Transverse colon (tissue), 4 donors: Measurements from ENCODE around the gene HS2ST1. TPM values are rescaled to one million over a fixed set of nuclear protein-coding genes. Genes with fewer than 3 reads are reported as not detected.

Source experiments
- DNase-seq: peaks from one replicate; pipeline ENCODE4 v3.0.0-alpha.2; 2019
- H3K27ac ChIP-seq, 4 donors: fragments of 200-600 bp; sonication (generic); 2 replicates each; pipeline ENCODE4 v1.5.1; 2016 to 2018; ENCODE audit warnings: inconsistent platforms in 4 of 4
- H3K27me3 ChIP-seq: fragments of 200-600 bp; sonication (generic); 2 replicates; pipeline ENCODE4 v1.5.1; 2017; ENCODE audit warnings: inconsistent platforms
- H3K36me3 ChIP-seq, 4 donors: fragments of 200-600 bp; sonication (generic); 2 replicates each; pipeline ENCODE4 v1.5.1; 2017 to 2019; ENCODE audit warnings: inconsistent platforms in 4 of 4
- H3K4me1 ChIP-seq, 4 donors: fragments of 200-600 bp; sonication (generic); 2 replicates each; pipeline ENCODE4 v1.5.1; 2017 to 2020; ENCODE audit warnings: inconsistent platforms in 4 of 4
- H3K4me3 ChIP-seq, 4 donors: fragments of 200-600 bp; sonication (generic); 1 replicate in 1 of 4; 2 replicates in 3 of 4; pipeline versions ENCODE4 v1.5.1 to v1.6.1; 2017 to 2019; ENCODE audit warnings: inconsistent platforms in 4 of 4
- H3K9me3 ChIP-seq, 2 donors: fragments of 200-600 bp; sonication (generic); 2 replicates each; pipeline ENCODE4 v1.5.1; 2017 to 2019; ENCODE audit warnings: inconsistent platforms in 2 of 2
- EP300 ChIP-seq: sonication (generic); formaldehyde crosslinking; IDR thresholded peaks from one replicate; pipeline ENCODE4 v1.6.1; 2017; ENCODE audit warnings: antibody characterized with exemption, low read depth
- POLR2A ChIP-seq: fragments of 450-650 bp; IDR thresholded peaks from one replicate; pipeline ENCODE4 v1.6.1; 2016; ENCODE audit warnings: antibody characterized with exemption, mild to moderate bottlenecking, moderate library complexity
- POLR2AphosphoS5 ChIP-seq, 3 donors: sonication (generic); formaldehyde crosslinking; IDR thresholded peaks; one replicate each; pipeline ENCODE4 v1.6.1; 2016; ENCODE audit warnings: antibody characterized with exemption in 3 of 3
- WGBS, 2 donors: methylation state at CpG; one replicate each; pipeline ENCODE4 v1.1.5; 2018; ENCODE audit warnings: low coverage in 1 of 2; 5-methylcytosine and 5-hydroxymethylcytosine counted together
- in situ Hi-C, 4 donors: fragments of 200-750 bp; cut with MboI; loops; one replicate each; pipeline versions ENCODE4 v1.15.0 to v1.15.1; 2017; ENCODE audit warnings: low sequenced_read_pairs in 3 of 4, low pct_ligation_motif_present in 1 of 4, low pct_unique_long_range_greater_than_20kb in 1 of 4
- intact Hi-C: fragments of 100-400 bp; cut with DNase I; formaldehyde crosslinking; loops from one replicate; pipeline ENCODE4 v1.15.1; 2023; ENCODE audit warnings: low total_unique reads
- total RNA-seq, 4 donors: library from RNA; depleted of rRNA; stranded (reverse); fragments of >200 nt; gene quantifications; one replicate each; pipeline ENCODE4 v1.1.0, GENCODE V29; 2016
- TF ChIP-seq, protein P1 (sequence below), 5 experiments: fragments of 200-600 bp in 3 of 5; fragments of 450-650 bp in 2 of 5; sonication (generic) in 3 of 5; IDR thresholded peaks; 1 replicate in 2 of 5; 2 replicates in 3 of 5; pipeline ENCODE4 v1.5.1; 2016 to 2017; ENCODE audit warnings: antibody characterized with exemption in 5 of 5, inconsistent platforms in 3 of 5, mild to moderate bottlenecking in 2 of 5, moderate library complexity in 1 of 5

HS2ST1 gene
- total RNA-seq, 4 donors from 2014 or later = 1.9 to 17.1 (median 9.9) TPM

DNA sequence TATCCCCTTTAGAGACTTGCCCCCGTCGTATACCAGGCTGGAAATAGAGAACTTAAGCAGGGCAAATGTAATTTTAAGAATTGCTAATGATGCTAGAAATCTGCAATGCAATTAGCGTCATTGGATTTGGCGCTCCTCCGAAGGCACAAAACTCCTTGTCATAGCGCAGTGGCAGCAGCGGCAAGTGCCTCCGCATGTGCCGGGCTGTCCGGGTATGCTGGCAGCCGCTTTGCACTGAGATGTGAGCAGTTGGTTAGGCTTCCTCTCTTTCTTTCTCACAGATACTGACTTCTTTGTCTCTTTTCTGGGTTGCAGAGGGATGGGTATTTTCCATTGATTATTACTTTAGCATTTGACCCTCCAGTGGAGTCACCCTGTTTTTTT is 220.9 kb downstream of the HS2ST1 start:
- Histone ChIP-seq H3K36me3 (no peaks in the 10 kb centered on the region), H3K27ac (no peak overlapping the region), H3K4me3 (no peak overlapping the region), H3K4me1 (peaks cover 0 to 7% (median 0%) of the 10 kb centered on the region in 4 donors), H3K27me3 (no peaks in the 10 kb centered on the region), H3K9me3 (no peaks in the 10 kb centered on the region)
- in situ Hi-C loops (loop anchor here in 3 of 4 donors (25.0 kb wide), 1 partner anchor 827 kb away; no protein-coding TSS in a partner anchor), intact Hi-C loops (no loop called here)
- DNase-seq = no peak
- 84 to 100% methylated on average over 1 to 11 of the region's 11 CpGs for WGBS, 2 donors
- TF ChIP-seq, protein P1, sequence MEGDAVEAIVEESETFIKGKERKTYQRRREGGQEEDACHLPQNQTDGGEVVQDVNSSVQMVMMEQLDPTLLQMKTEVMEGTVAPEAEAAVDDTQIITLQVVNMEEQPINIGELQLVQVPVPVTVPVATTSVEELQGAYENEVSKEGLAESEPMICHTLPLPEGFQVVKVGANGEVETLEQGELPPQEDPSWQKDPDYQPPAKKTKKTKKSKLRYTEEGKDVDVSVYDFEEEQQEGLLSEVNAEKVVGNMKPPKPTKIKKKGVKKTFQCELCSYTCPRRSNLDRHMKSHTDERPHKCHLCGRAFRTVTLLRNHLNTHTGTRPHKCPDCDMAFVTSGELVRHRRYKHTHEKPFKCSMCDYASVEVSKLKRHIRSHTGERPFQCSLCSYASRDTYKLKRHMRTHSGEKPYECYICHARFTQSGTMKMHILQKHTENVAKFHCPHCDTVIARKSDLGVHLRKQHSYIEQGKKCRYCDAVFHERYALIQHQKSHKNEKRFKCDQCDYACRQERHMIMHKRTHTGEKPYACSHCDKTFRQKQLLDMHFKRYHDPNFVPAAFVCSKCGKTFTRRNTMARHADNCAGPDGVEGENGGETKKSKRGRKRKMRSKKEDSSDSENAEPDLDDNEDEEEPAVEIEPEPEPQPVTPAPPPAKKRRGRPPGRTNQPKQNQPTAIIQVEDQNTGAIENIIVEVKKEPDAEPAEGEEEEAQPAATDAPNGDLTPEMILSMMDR (IDR thresholded peaks at IDR 0.05) = no peak
- TF ChIP-seq EP300 (no peak), POLR2A (no peak), POLR2AphosphoS5 (IDR thresholded peaks at IDR 0.05) (no peak)

- in situ Hi-C loops (loop anchor here in 3 of 4 donors (25.0 kb wide), 1 partner anchor 826 kb away; no protein-coding TSS in a partner anchor), intact Hi-C loops (no loop called here)
- no peaks in the 10 kb centered on the region for H3K9me3 ChIP-seq
- peaks cover 0 to 7% (median 0%) of the 10 kb centered on the region in 4 donors for H3K4me1 ChIP-seq
- H3K27me3 ChIP-seq = no peaks in the 10 kb centered on the region
- TF ChIP-seq POLR2A = no peak
- no peak for TF ChIP-seq POLR2AphosphoS5 (IDR thresholded peaks at IDR 0.05)
- no peak for TF ChIP-seq EP300
- TF ChIP-seq, protein P1 (IDR thresholded peaks at IDR 0.05) = no peak
- H3K36me3 ChIP-seq = no peaks in the 10 kb centered on the region
- DNase-seq = no peak
- H3K4me3 ChIP-seq = no peak overlapping the region
- WGBS, 2 donors = 83 to 91% methylated on average over 7 to 8 of the region's 8 CpGs
- no peak overlapping the region for H3K27ac ChIP-seq
These were observed 222.3 kb downstream of the HS2ST1 start for GRCh38 chr1:87136607-87137341.

DNA sequence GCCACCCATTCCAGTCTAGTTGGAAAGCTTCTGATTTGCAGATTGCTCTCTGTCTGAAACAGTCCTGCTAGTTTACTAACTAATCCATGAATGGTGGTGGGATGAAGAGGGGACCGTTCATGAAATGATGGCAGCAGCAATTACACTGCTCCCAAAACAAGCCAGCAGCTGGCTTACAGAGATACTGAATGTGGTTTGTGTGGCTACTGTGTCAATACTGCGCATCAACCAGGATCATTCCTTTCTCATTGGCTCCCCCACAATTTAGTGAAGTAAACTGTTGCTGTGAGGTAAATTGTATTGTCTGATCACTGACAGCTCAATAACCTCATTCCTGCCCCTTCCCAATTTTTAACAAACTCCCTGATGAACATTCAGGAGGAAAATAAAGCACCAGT is 222.9 kb downstream of the HS2ST1 start:
- Histone ChIP-seq H3K36me3 (no peaks in the 10 kb centered on the region), H3K4me1 (peaks cover 0 to 2% (median 0%) of the 10 kb centered on the region in 4 donors), H3K27me3 (no peaks in the 10 kb centered on the region), H3K4me3 (no peak overlapping the region), H3K27ac (no peak overlapping the region), H3K9me3 (no peaks in the 10 kb centered on the region)
- 84 to 100% methylated on average over 1 to 2 of the region's 2 CpGs for WGBS, 2 donors
- in situ Hi-C loops = loop anchor here in 3 of 4 donors (25.0 kb wide), 1 partner anchor 825 kb away; no protein-coding TSS in a partner anchor
- TF ChIP-seq POLR2AphosphoS5 (IDR thresholded peaks at IDR 0.05) = no peak
- TF ChIP-seq EP300 = no peak
- TF ChIP-seq POLR2A = no peak
- TF ChIP-seq, protein P1 (IDR thresholded peaks at IDR 0.05) = no peak
- DNase-seq = no peak
- intact Hi-C loops = no loop called here

DNA sequence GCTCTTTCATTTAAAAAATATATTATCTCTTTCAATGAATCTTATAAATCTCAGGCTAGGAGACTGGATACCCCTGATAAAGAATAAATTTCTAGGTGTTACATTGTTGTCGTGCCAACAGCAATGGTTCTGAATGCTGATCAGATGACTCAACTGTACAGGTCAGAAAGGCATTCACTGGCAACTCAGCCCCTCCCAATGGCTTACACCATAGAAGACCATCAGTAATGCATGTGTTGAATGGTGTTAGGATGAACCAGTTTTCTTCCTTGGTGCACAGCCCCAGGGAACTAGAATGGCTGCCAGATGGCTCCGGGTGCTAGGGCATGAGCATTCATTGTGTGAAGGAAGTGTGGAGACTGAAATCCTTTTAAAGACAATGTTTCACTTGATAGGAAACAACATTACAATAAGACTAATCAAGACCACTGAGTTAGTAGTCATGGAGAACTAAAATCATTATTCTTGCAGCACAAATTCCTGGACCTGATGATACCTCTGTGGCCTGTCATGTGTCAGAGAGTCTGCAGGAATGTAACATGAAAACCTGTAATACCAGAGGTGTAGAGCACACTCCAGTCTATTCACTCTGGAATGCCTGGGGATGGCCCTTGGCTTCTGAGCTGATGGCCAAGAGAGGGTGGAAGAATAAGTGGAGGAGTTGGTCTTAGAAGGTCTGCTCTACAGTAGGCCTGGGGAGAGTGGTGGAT is 226.6 kb downstream of the HS2ST1 start:
- Histone ChIP-seq H3K27me3 (no peaks in the 10 kb centered on the region), H3K36me3 (no peaks in the 10 kb centered on the region), H3K4me3 (no peak overlapping the region), H3K9me3 (no peaks in the 10 kb centered on the region), H3K27ac (no peak overlapping the region), H3K4me1 (no peaks in the 10 kb centered on the region)
- DNase-seq = no peak
- no peak for TF ChIP-seq EP300
- WGBS, 2 donors = 98 to 100% methylated on average over 2 of the region's 2 CpGs
- intact Hi-C loops (loop anchor here (10.0 kb wide), 1 partner anchor 144 kb away; no protein-coding TSS in a partner anchor), in situ Hi-C loops (loop anchor here in 3 of 4 donors (25.0 kb wide), 1 partner anchor 821 kb away; no protein-coding TSS in a partner anchor)
